Neural cell (in vitro differentiated cells): Measurements from ENCODE around the gene R3HDM4. TPM values are rescaled to one million over a fixed set of nuclear protein-coding genes. Genes with fewer than 3 reads are reported as not detected.

Source experiments
- H2AFZ ChIP-seq: fragments of 200-600, 300-800 bp; sonication (generic), shearing (Covaris generic); 2 replicates; pipeline ENCODE4 v1.6.0; 2014; ENCODE audit warnings: low read depth, mild to moderate bottlenecking, antibody characterized with exemption, low read length, moderate library complexity
- H3F3A ChIP-seq: fragments of 200-600 bp; shearing (Covaris generic); 2 replicates; pipeline ENCODE4 v1.6.1; 2016; ENCODE audit warnings: mild to moderate bottlenecking, moderate library complexity, mixed read lengths, antibody characterized with exemption, low read length; ENCODE audit not compliant: insufficient read depth, poor library complexity, severe bottlenecking
- H3K27ac ChIP-seq: fragments of 200-600, 300-800 bp; sonication (generic), shearing (Covaris generic); 2 replicates; pipeline ENCODE4 v1.5.1; 2014; ENCODE audit warnings: mild to moderate bottlenecking, low read length, moderate library complexity
- H3K27me3 ChIP-seq: fragments of 300-800, 200-600 bp; sonication (generic), shearing (Covaris generic); 2 replicates; pipeline ENCODE4 v1.6.0; 2014; ENCODE audit warnings: mild to moderate bottlenecking, low read depth, low read length, moderate library complexity; ENCODE audit not compliant: insufficient read depth
- H3K36me3 ChIP-seq: fragments of 300-800, 200-600 bp; sonication (generic), shearing (Covaris generic); 2 replicates; pipeline ENCODE4 v1.5.1; 2014; ENCODE audit warnings: mild to moderate bottlenecking, antibody characterized with exemption, low read length, moderate library complexity; ENCODE audit not compliant: insufficient read depth
- H3K4me2 ChIP-seq: fragments of 300-800, 200-600 bp; sonication (generic), shearing (Covaris generic); 2 replicates; pipeline ENCODE4 v1.6.0; 2014; ENCODE audit warnings: mild to moderate bottlenecking, low read length
- H3K4me3 ChIP-seq: fragments of 300-800, 200-600 bp; sonication (generic), shearing (Covaris generic); 2 replicates; pipeline ENCODE4 v1.5.1; 2014; ENCODE audit warnings: mild to moderate bottlenecking, low read length, moderate library complexity
- H3K79me2 ChIP-seq: fragments of 200-600 bp; shearing (Covaris generic); replicated peaks from 2 replicates; pipeline ENCODE4 v1.6.0; 2014; ENCODE audit warnings: mild to moderate bottlenecking, low read length, moderate library complexity; ENCODE audit not compliant: insufficient read depth
- H3K9ac ChIP-seq: fragments of 300-800, 200-600 bp; sonication (generic), shearing (Covaris generic); 2 replicates; pipeline ENCODE4 v1.6.1; 2016; ENCODE audit warnings: mild to moderate bottlenecking, low read length, mixed read lengths
- H3K9me2 ChIP-seq: fragments of 200-600 bp; shearing (Covaris generic); 2 replicates; pipeline ENCODE4 v1.6.1; 2016; ENCODE audit warnings: mild to moderate bottlenecking, low read length, mixed read lengths; ENCODE audit not compliant: insufficient read depth
- H3K9me3 ChIP-seq: fragments of 200-600, 300-800 bp; sonication (generic), shearing (Covaris generic); 2 replicates; pipeline ENCODE4 v1.6.1; 2016; ENCODE audit warnings: mild to moderate bottlenecking, mixed run types, low read length, moderate library complexity, mixed read lengths
- H4K20me1 ChIP-seq: fragments of 200-600 bp; shearing (Covaris generic); 2 replicates; pipeline ENCODE4 v1.6.1; 2016; ENCODE audit warnings: mild to moderate bottlenecking, mixed run types; ENCODE audit not compliant: insufficient read depth
- EP300 ChIP-seq: fragments of 450-650 bp; conservative IDR thresholded peaks from 2 replicates; pipeline ENCODE4 v1.6.1; 2014; ENCODE audit warnings: antibody characterized with exemption, mild to moderate bottlenecking, moderate library complexity; ENCODE audit not compliant: poor library complexity, severe bottlenecking
- EZH2 ChIP-seq: fragments of 200-600, 300-800 bp; shearing (Covaris generic), sonication (generic); IDR thresholded peaks from 2 replicates; pipeline ENCODE4 v1.6.1; 2014; ENCODE audit warnings: antibody characterized with exemption, low read length, borderline replicate concordance, mild to moderate bottlenecking; ENCODE audit not compliant: insufficient read depth, poor library complexity, severe bottlenecking
- MXI1 ChIP-seq: fragments of 450-650 bp; conservative IDR thresholded peaks from 2 replicates; pipeline ENCODE4 v1.6.1; 2014; ENCODE audit warnings: antibody characterized with exemption, mild to moderate bottlenecking; ENCODE audit not compliant: poor library complexity, severe bottlenecking
- POLR2AphosphoS5 ChIP-seq: IDR thresholded peaks from 2 replicates; pipeline ENCODE4 v1.6.1; 2012
- RAD21 ChIP-seq: fragments of 450-650 bp; conservative IDR thresholded peaks from 2 replicates; pipeline ENCODE4 v1.6.1; 2014; ENCODE audit warnings: antibody characterized with exemption, mild to moderate bottlenecking, moderate library complexity
- SMC3 ChIP-seq: fragments of 450-650 bp; conservative IDR thresholded peaks from 2 replicates; pipeline ENCODE4 v1.6.1; 2014; ENCODE audit warnings: antibody characterized with exemption, mild to moderate bottlenecking, moderate library complexity; ENCODE audit not compliant: poor library complexity
- TAF1 ChIP-seq: IDR thresholded peaks from 2 replicates; pipeline ENCODE4 v1.6.1; 2012; ENCODE audit warnings: low read depth
- polyA plus RNA-seq: library from polyadenylated mRNA; depleted of rRNA; stranded (reverse); fragments of >200 nt; gene quantifications from 2 replicates; pipeline ENCODE4 v1.2.3, GENCODE V29; 2014
- TF ChIP-seq, protein P1 (sequence below): fragments of 450-650 bp; IDR thresholded peaks from 2 replicates; pipeline ENCODE4 v1.5.1; 2014; ENCODE audit warnings: antibody characterized with exemption, mild to moderate bottlenecking, moderate library complexity; ENCODE audit not compliant: poor library complexity, severe bottlenecking
- TF ChIP-seq, protein P2 (sequence below): IDR thresholded peaks from 2 replicates; pipeline ENCODE4 v1.6.1; 2012; ENCODE audit warnings: borderline replicate concordance

Gene R3HDM4
- polyA plus RNA-seq, 1 donor from 2014 or later = 51.2 TPM

DNA sequence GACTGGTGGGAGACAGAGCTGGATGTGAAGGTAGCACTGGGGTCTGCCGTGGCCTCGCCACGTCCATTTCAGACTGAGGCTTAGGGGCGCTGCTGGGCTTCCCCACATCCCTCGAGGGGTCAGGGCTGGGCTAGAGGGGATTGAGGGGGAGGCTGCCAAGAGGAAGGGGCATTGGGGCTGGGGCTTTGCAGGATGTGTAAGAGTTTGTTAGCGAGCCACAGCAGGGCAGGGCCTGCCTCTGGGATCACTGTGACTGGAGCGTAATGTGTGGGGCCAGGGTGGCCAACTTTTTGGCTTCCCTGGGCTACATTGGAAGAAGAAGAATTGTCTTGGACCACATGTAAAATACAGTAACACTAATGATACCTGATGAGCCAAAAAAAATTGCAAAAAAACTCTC is 26.9 kb upstream of the R3HDM4 start:
- Histone ChIP-seq H4K20me1 (no peaks in the 10 kb centered on the region), H2AFZ (no peak overlapping the region), H3K79me2 (peaks cover 5% of the 10 kb centered on the region), H3K4me2 (no peak overlapping the region), H3F3A (no peaks in the 10 kb centered on the region), H3K27ac (no peak overlapping the region), H3K9me2 (no peaks in the 10 kb centered on the region), H3K4me3 (no peak overlapping the region), H3K27me3 (no peaks in the 10 kb centered on the region), H3K9me3 (no peaks in the 10 kb centered on the region), H3K9ac (no peak overlapping the region), H3K36me3 (no peaks in the 10 kb centered on the region)
- TF ChIP-seq, protein P1, sequence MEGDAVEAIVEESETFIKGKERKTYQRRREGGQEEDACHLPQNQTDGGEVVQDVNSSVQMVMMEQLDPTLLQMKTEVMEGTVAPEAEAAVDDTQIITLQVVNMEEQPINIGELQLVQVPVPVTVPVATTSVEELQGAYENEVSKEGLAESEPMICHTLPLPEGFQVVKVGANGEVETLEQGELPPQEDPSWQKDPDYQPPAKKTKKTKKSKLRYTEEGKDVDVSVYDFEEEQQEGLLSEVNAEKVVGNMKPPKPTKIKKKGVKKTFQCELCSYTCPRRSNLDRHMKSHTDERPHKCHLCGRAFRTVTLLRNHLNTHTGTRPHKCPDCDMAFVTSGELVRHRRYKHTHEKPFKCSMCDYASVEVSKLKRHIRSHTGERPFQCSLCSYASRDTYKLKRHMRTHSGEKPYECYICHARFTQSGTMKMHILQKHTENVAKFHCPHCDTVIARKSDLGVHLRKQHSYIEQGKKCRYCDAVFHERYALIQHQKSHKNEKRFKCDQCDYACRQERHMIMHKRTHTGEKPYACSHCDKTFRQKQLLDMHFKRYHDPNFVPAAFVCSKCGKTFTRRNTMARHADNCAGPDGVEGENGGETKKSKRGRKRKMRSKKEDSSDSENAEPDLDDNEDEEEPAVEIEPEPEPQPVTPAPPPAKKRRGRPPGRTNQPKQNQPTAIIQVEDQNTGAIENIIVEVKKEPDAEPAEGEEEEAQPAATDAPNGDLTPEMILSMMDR = no peak
- no peak for TF ChIP-seq SMC3
- TF ChIP-seq TAF1 = no peak
- TF ChIP-seq EZH2 = no peak
- TF ChIP-seq, protein P2, sequence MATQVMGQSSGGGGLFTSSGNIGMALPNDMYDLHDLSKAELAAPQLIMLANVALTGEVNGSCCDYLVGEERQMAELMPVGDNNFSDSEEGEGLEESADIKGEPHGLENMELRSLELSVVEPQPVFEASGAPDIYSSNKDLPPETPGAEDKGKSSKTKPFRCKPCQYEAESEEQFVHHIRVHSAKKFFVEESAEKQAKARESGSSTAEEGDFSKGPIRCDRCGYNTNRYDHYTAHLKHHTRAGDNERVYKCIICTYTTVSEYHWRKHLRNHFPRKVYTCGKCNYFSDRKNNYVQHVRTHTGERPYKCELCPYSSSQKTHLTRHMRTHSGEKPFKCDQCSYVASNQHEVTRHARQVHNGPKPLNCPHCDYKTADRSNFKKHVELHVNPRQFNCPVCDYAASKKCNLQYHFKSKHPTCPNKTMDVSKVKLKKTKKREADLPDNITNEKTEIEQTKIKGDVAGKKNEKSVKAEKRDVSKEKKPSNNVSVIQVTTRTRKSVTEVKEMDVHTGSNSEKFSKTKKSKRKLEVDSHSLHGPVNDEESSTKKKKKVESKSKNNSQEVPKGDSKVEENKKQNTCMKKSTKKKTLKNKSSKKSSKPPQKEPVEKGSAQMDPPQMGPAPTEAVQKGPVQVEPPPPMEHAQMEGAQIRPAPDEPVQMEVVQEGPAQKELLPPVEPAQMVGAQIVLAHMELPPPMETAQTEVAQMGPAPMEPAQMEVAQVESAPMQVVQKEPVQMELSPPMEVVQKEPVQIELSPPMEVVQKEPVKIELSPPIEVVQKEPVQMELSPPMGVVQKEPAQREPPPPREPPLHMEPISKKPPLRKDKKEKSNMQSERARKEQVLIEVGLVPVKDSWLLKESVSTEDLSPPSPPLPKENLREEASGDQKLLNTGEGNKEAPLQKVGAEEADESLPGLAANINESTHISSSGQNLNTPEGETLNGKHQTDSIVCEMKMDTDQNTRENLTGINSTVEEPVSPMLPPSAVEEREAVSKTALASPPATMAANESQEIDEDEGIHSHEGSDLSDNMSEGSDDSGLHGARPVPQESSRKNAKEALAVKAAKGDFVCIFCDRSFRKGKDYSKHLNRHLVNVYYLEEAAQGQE = no peak
- TF ChIP-seq RAD21 = no peak
- no peak for TF ChIP-seq MXI1
- TF ChIP-seq POLR2AphosphoS5 = no peak
- TF ChIP-seq EP300 = no peak

DNA sequence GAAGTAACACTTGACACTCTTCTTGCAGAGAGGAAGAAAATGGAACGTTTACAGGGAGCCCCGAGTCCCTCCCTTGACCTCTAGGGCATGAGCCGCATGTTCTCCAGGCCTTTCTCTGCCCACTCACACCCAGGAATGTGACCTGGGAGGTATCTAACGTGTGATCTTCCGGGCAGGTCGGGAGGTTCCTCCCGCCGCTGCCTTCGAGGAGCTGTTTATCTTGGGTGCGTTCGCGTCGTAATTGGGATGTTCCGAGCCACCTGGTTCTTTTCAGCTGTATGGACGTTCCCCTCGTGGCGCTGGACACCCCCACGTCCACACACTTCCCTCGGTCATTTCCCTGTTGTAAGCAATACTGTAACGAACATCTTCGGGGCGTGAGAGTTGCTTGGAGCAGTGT is 26.4 kb upstream of the R3HDM4 start:
- no peak overlapping the region for H2AFZ ChIP-seq
- no peaks in the 10 kb centered on the region for H3K9me2 ChIP-seq
- H4K20me1 ChIP-seq = no peaks in the 10 kb centered on the region
- H3K4me3 ChIP-seq = no peak overlapping the region
- no peaks in the 10 kb centered on the region for H3F3A ChIP-seq
- H3K9ac ChIP-seq = no peak overlapping the region
- H3K4me2 ChIP-seq = no peak overlapping the region
- no peaks in the 10 kb centered on the region for H3K36me3 ChIP-seq
- TF ChIP-seq EP300 = no peak
- TF ChIP-seq SMC3 = no peak
- TF ChIP-seq, protein P1 = no peak
- TF ChIP-seq POLR2AphosphoS5 = no peak
- TF ChIP-seq, protein P2 = no peak
- no peak for TF ChIP-seq MXI1
- TF ChIP-seq RAD21 = no peak
- TF ChIP-seq EZH2 = no peak
- no peak for TF ChIP-seq TAF1
- peaks cover 5% of the 10 kb centered on the region for H3K79me2 ChIP-seq
- H3K9me3 ChIP-seq = no peaks in the 10 kb centered on the region
- H3K27me3 ChIP-seq = no peaks in the 10 kb centered on the region
- no peak overlapping the region for H3K27ac ChIP-seq
